H1 (cell line): ENCODE results near the gene C16orf95. TPM values are rescaled to one million over a fixed set of nuclear protein-coding genes. Genes with fewer than 3 reads are reported as not detected.

Experiments
- CTCF ChIA-PET: fragments of 300-600 bp; sonication (Branson Sonifier 250); formaldehyde crosslinking; loops from one replicate; lab custom pipeline; 2021; ENCODE audit not compliant: partially characterized antibody; lab: Charles Lee
- POLR2A ChIA-PET: fragments of 300-600 bp; sonication (Branson Sonifier 250); formaldehyde crosslinking; loops from one replicate; lab custom pipeline; 2021; ENCODE audit warnings: inconsistent platforms; ENCODE audit not compliant: partially characterized antibody; lab: Charles Lee
- DNase-seq, 2 experiments: peaks; one replicate each; pipeline versions ENCODE4 v3.0.0 to v3.0.0-alpha.2; 2010 to 2022; ENCODE audit warnings: low spot score in 2 of 2, low read depth in 1 of 2, mixed read lengths in 1 of 2
- FAIRE-seq: peaks from 2 replicates; lab custom pipeline; 2011; peaks lifted over from hg19 to GRCh38; lab: Jason Lieb, UNC
- H2AFZ ChIP-seq: 2 replicates; pipeline ENCODE4 v1.8.1; 2012; ENCODE audit warnings: low read length, inconsistent platforms
- H2AK5ac ChIP-seq: 2 replicates; pipeline ENCODE4 v1.6.1; 2013; ENCODE audit warnings: low read depth, low read length
- H2BK120ac ChIP-seq: replicated peaks from 2 replicates; pipeline ENCODE3; 2013; ENCODE audit warnings: low read depth, low read length, inconsistent platforms
- H2BK12ac ChIP-seq: 2 replicates; pipeline ENCODE4 v1.6.1; 2013; ENCODE audit warnings: low read depth, low read length
- H2BK15ac ChIP-seq: 2 replicates; pipeline ENCODE4 v1.6.1; 2013; ENCODE audit warnings: low read length
- H2BK20ac ChIP-seq: 2 replicates; pipeline ENCODE4 v1.6.1; 2013; ENCODE audit warnings: low read length
- H2BK5ac ChIP-seq: 2 replicates; pipeline ENCODE4 v1.6.1; 2013; ENCODE audit warnings: low read depth, low read length
- H3K14ac ChIP-seq: 2 replicates; pipeline ENCODE4 v1.6.1; 2013; ENCODE audit warnings: inconsistent platforms; ENCODE audit not compliant: insufficient read length
- H3K18ac ChIP-seq: 2 replicates; pipeline ENCODE4 v1.6.1; 2013; ENCODE audit warnings: low read length; ENCODE audit errors: extremely low read depth
- H3K23ac ChIP-seq: 2 replicates; pipeline ENCODE4 v1.6.1; 2013; ENCODE audit warnings: inconsistent platforms; ENCODE audit not compliant: insufficient read length
- H3K23me2 ChIP-seq: 2 replicates; pipeline ENCODE4 v1.6.1; 2013; ENCODE audit warnings: low read depth, low read length
- H3K27ac ChIP-seq: 2 replicates; pipeline ENCODE4 v1.6.1; 2011; ENCODE audit warnings: low read depth, low read length, inconsistent platforms
- H3K27me3 ChIP-seq, 4 experiments: replicated peaks in 1 of 4; 1 replicate in 1 of 4; 2 replicates in 3 of 4; pipeline versions ENCODE4 v1.6.1 to v1.8.1; 2011 to 2013; ENCODE audit warnings: low read length in 3 of 4, mild to moderate bottlenecking in 3 of 4, inconsistent platforms in 2 of 4, mixed read lengths in 2 of 4, moderate library complexity in 1 of 4; ENCODE audit not compliant: control insufficient read depth in 3 of 4, insufficient read depth in 3 of 4; ENCODE audit errors: extremely low read depth in 1 of 4
- H3K36me3 ChIP-seq, 4 experiments: 2 replicates each; pipeline versions ENCODE4 v1.6.1 to v1.8.1; 2011 to 2013; ENCODE audit warnings: mild to moderate bottlenecking in 4 of 4, low read length in 3 of 4, moderate library complexity in 2 of 4, control low read depth in 1 of 4, inconsistent platforms in 1 of 4; ENCODE audit not compliant: insufficient read depth in 4 of 4, control insufficient read depth in 2 of 4
- H3K4ac ChIP-seq: replicated peaks from 2 replicates; pipeline ENCODE3; 2013; ENCODE audit warnings: low read length, low read depth, mixed read lengths, inconsistent platforms; ENCODE audit not compliant: insufficient read length
- H3K4me1 ChIP-seq, 4 experiments: replicated peaks in 1 of 4; 1 replicate in 1 of 4; 2 replicates in 3 of 4; pipeline versions ENCODE4 v1.6.1 to v1.8.1; 2011 to 2013; ENCODE audit warnings: low read length in 3 of 4, inconsistent platforms in 2 of 4, mixed read lengths in 1 of 4; ENCODE audit not compliant: insufficient read depth in 4 of 4, control insufficient read depth in 3 of 4
- H3K4me2 ChIP-seq, 2 experiments: 2 replicates each; pipeline versions ENCODE4 v1.6.1 to v1.8.1; 2011 to 2013; ENCODE audit warnings: low read depth in 2 of 2, low read length in 2 of 2, control low read depth in 1 of 2, inconsistent platforms in 1 of 2, mild to moderate bottlenecking in 1 of 2; ENCODE audit not compliant: insufficient read depth in 1 of 2
- H3K4me3 ChIP-seq, 4 experiments: fragments of 200-600, 300-600 bp in 1 of 4; sonication (generic), shearing (Covaris generic), sonication (Bioruptor Twin) in 1 of 4; 2 replicates each; pipeline versions ENCODE4 v1.5.1 to v1.8.1; 2011 to 2016; ENCODE audit warnings: low read length in 4 of 4, low read depth in 3 of 4, control low read depth in 2 of 4, inconsistent platforms in 2 of 4, mild to moderate bottlenecking in 2 of 4, mixed read lengths in 1 of 4, moderate library complexity in 1 of 4; ENCODE audit not compliant: insufficient read depth in 2 of 4; ENCODE audit errors: extremely low read depth in 1 of 4
- H3K56ac ChIP-seq: replicated peaks from 2 replicates; pipeline ENCODE3; 2013; ENCODE audit warnings: low read depth, mild to moderate bottlenecking, mixed read lengths, low read length, inconsistent platforms; ENCODE audit not compliant: insufficient read length
- H3K79me1 ChIP-seq: 2 replicates; pipeline ENCODE4 v1.6.1; 2013; ENCODE audit warnings: low read depth, low read length, control low read depth
- H3K79me2 ChIP-seq, 2 experiments: 2 replicates each; pipeline versions ENCODE4 v1.6.1 to v1.8.1; 2012 to 2013; ENCODE audit warnings: low read length in 2 of 2, mild to moderate bottlenecking in 2 of 2, inconsistent platforms in 1 of 2; ENCODE audit not compliant: insufficient read depth in 2 of 2, control insufficient read depth in 1 of 2
- H3K9ac ChIP-seq, 4 experiments: replicated peaks in 1 of 4; 1 replicate in 1 of 4; 2 replicates in 3 of 4; pipeline versions ENCODE4 v1.6.1 to v1.8.1; 2011 to 2013; ENCODE audit warnings: low read depth in 3 of 4, low read length in 3 of 4, control low read depth in 2 of 4, mild to moderate bottlenecking in 2 of 4, moderate library complexity in 2 of 4, inconsistent platforms in 1 of 4; ENCODE audit errors: extremely low read depth in 1 of 4
- H3K9me3 ChIP-seq, 2 experiments: 2 replicates each; pipeline versions ENCODE4 v1.6.1 to v1.8.1; 2012 to 2013; ENCODE audit warnings: mild to moderate bottlenecking in 2 of 2, moderate library complexity in 2 of 2, control low read depth in 1 of 2, inconsistent platforms in 1 of 2, low read depth in 1 of 2, low read length in 1 of 2, mixed read lengths in 1 of 2; ENCODE audit not compliant: insufficient read depth in 2 of 2
- H4K20me1 ChIP-seq, 2 experiments: replicated peaks in 1 of 2; 2 replicates each; pipeline versions ENCODE3 to v1.8.1; 2011 to 2013; ENCODE audit warnings: inconsistent platforms in 2 of 2, low read length in 2 of 2, mild to moderate bottlenecking in 1 of 2; ENCODE audit not compliant: insufficient read depth in 2 of 2, control insufficient read depth in 1 of 2
- H4K5ac ChIP-seq: 2 replicates; pipeline ENCODE4 v1.6.1; 2013; ENCODE audit warnings: low read length, low read depth, mixed read lengths, inconsistent platforms; ENCODE audit not compliant: insufficient read length
- H4K8ac ChIP-seq: 2 replicates; pipeline ENCODE4 v1.8.0; 2013; ENCODE audit warnings: mild to moderate bottlenecking, moderate library complexity, low read length, inconsistent platforms; ENCODE audit not compliant: insufficient read depth; ENCODE audit errors: extremely low read depth
- H4K91ac ChIP-seq: replicated peaks from 2 replicates; pipeline ENCODE3; 2013; ENCODE audit warnings: low read length, mixed read lengths, inconsistent platforms; ENCODE audit not compliant: insufficient read length
- ATF3 ChIP-seq: IDR thresholded peaks from 2 replicates; pipeline ENCODE4 v1.6.1; 2011; ENCODE audit warnings: low read depth, mild to moderate bottlenecking, low read length; ENCODE audit not compliant: insufficient read depth
- CREB1 ChIP-seq: IDR thresholded peaks from 2 replicates; pipeline ENCODE4 v1.6.1; 2012; ENCODE audit warnings: inconsistent platforms
- JUND ChIP-seq: IDR thresholded peaks from 2 replicates; pipeline ENCODE4 v1.6.1; 2011; ENCODE audit warnings: mild to moderate bottlenecking, improper control_type of control experiment, low read length
- KDM5A ChIP-seq: fragments of 200-600 bp; IDR thresholded peaks from 2 replicates; pipeline ENCODE4 v1.7.1; 2012; ENCODE audit warnings: mild to moderate bottlenecking, low read length, inconsistent platforms, mixed read lengths
- NRF1 ChIP-seq: IDR thresholded peaks from 2 replicates; pipeline ENCODE4 v1.6.1; 2011; ENCODE audit warnings: mild to moderate bottlenecking, low read depth, low read length, improper control_type of control experiment
- RNF2 ChIP-seq: fragments of 200-900, 300-1000 bp; sonication (generic); IDR thresholded peaks from 2 replicates; pipeline ENCODE4 v1.7.1; 2016; ENCODE audit warnings: borderline replicate concordance, low read depth, mild to moderate bottlenecking, antibody characterized with exemption, low read length; ENCODE audit not compliant: poor library complexity, severe bottlenecking; ENCODE audit errors: missing control alignments
- RXRA ChIP-seq: IDR thresholded peaks from 2 replicates; pipeline ENCODE4 v1.6.1; 2011; ENCODE audit warnings: low read depth, mild to moderate bottlenecking, low read length, moderate library complexity; ENCODE audit not compliant: insufficient read depth
- SRF ChIP-seq: IDR thresholded peaks from 2 replicates; pipeline ENCODE4 v1.6.1; 2011; ENCODE audit warnings: mild to moderate bottlenecking, low read depth, low read length, moderate library complexity
- SUZ12 ChIP-seq: fragments of 200-600 bp; sonication (generic); IDR thresholded peaks from 2 replicates; pipeline ENCODE4 v1.6.1; 2012; ENCODE audit warnings: mild to moderate bottlenecking, inconsistent platforms, low read length, moderate library complexity, mixed read lengths
- TAF7 ChIP-seq: optimal IDR thresholded peaks from 2 replicates; pipeline ENCODE3; 2011; ENCODE audit warnings: low read depth, mild to moderate bottlenecking, inconsistent platforms, low read length, moderate library complexity, borderline replicate concordance
- TCF12 ChIP-seq: IDR thresholded peaks from 2 replicates; pipeline ENCODE4 v1.6.1; 2011; ENCODE audit warnings: low read depth, mild to moderate bottlenecking, low read length
- WGBS, 2 experiments: shearing (Covaris generic) in 1 of 2; methylation state at CpG; one replicate each; pipeline versions ENCODE4 v1.1.6 to v1.1.7; 2013 to 2015; ENCODE audit warnings: low lambda C conversion rate in 2 of 2, mixed read lengths in 2 of 2, inconsistent platforms in 1 of 2, low coverage in 1 of 2, missing lambda C conversion rate in 1 of 2; ENCODE audit not compliant: insufficient replicate concordance in 2 of 2, insufficient coverage in 1 of 2, insufficient read length in 1 of 2; ENCODE audit errors: extremely low coverage in 1 of 2, missing lambda C conversion rate in 1 of 2; 5-methylcytosine and 5-hydroxymethylcytosine counted together
- polyA plus RNA-seq, 7 experiments: library from polyadenylated mRNA; depleted of rRNA in 3 of 7; stranded (reverse) in 5 of 7; unstranded in 2 of 7; fragments of >200 nt in 5 of 7; fragments of 200-250 nt in 2 of 7; gene quantifications; 1 replicate in 5 of 7; 2 replicates in 1 of 7; 4 replicates in 1 of 7; pipeline versions ENCODE4 v1.2.1 to v1.2.3, GENCODE V29; 2011 to 2013; ENCODE audit warnings: missing spikeins in 2 of 7, mixed read lengths in 2 of 7
- total RNA-seq: library from RNA; stranded (reverse); fragmentation: NEBNext Ultra II Directional; extraction: Animal tissue kit (Norgen Biotek cat#: 25700); gene quantifications from 2 replicates; pipeline ENCODE4 v1.2.1, GENCODE V29; 2021

C16orf95 gene
- total and polyA plus RNA-seq, 2 of the 8 experiments (the other 6 are each of a cell fraction or from before 2014, with no cell fraction given) = 5.0 to 5.4 TPM

GRCh38 chr16:87342978-87343752, 26.0 kb upstream of the C16orf95 start:
- H2BK15ac ChIP-seq = no peak overlapping the region
- no peak overlapping the region for H3K9ac ChIP-seq
- H3K23me2 ChIP-seq = no peaks in the 10 kb centered on the region
- no peak overlapping the region for H3K14ac ChIP-seq
- peaks cover 0 to 2% of the 10 kb centered on the region in 2 experiments for H4K20me1 ChIP-seq
- H3K4ac ChIP-seq = no peak overlapping the region
- no peaks in the 10 kb centered on the region for H3K9me3 ChIP-seq
- POLR2A ChIA-PET = interaction anchor here (0.8 kb wide), 1 partner anchor 41 kb away, joined by 3 read pairs; no protein-coding TSS in a partner anchor
- H3K23ac ChIP-seq = no peak overlapping the region
- peaks cover 6% of the 10 kb centered on the region; the same call in 1 of the 2 replicates for H3K79me1 ChIP-seq
- H2BK20ac ChIP-seq = no peak overlapping the region
- no peak overlapping the region for H4K5ac ChIP-seq
- no peak overlapping the region for H3K4me3 ChIP-seq
- DNase-seq (no peak), FAIRE-seq (no peak)
- H3K27me3 ChIP-seq = no peaks in the 10 kb centered on the region
- H2BK5ac ChIP-seq = peak overlapping the region; percentile 8; the same call in 1 of the 2 replicates
- no peaks in the 10 kb centered on the region; a peak in 1 of 4 replicates for H3K79me2 ChIP-seq
- H3K56ac ChIP-seq = no peak overlapping the region
- CTCF ChIA-PET = interaction anchor here (1.1 to 1.7 kb wide), 3 partner anchors 12 to 45 kb away, joined by 3 to 5 read pairs (median 4); no protein-coding TSS in a partner anchor
- no peak overlapping the region for H2BK120ac ChIP-seq
- H4K91ac ChIP-seq = no peak overlapping the region
- H2AK5ac ChIP-seq = no peak overlapping the region
- peaks cover 0 to 5% (median 3%) of the 10 kb centered on the region in 4 experiments; a peak in 5 of 8 replicates for H3K36me3 ChIP-seq
- WGBS, 2 experiments = 89% methylated on average over 25 of the region's 26 CpGs; no CpG with 5 or more reads in 1 of the 2 experiments
- H2AFZ ChIP-seq = no peak overlapping the region
- H3K18ac ChIP-seq = no peak overlapping the region
- peaks cover 0 to 11% (median 1%) of the 10 kb centered on the region in 4 experiments; a peak in 3 of 7 replicates for H3K4me1 ChIP-seq
- H2BK12ac ChIP-seq = no peak overlapping the region
- no peak overlapping the region for H3K27ac ChIP-seq
- H4K8ac ChIP-seq = peak overlapping the region; percentile 39; the same call in 1 of the 2 replicates
- H3K4me2 ChIP-seq = no peak overlapping the region
- TF ChIP-seq RNF2 = no peak
- TF ChIP-seq TAF7 = no peak
- TF ChIP-seq RXRA = no peak
- TF ChIP-seq ATF3 = no peak
- TF ChIP-seq JUND = no peak
- no peak for TF ChIP-seq SRF
- TF ChIP-seq KDM5A = no peak
- no peak for TF ChIP-seq TCF12
- TF ChIP-seq NRF1 = no peak
- TF ChIP-seq SUZ12 = no peak
- no peak for TF ChIP-seq CREB1
